HG02943 (cell line): ENCODE measurements around the gene LTA4H.
A peak's percentile ranks its signal among the peaks of the same experiment; 100 is the strongest.
"Not testable (repeated sequence)": the region's sequence is repeated elsewhere in the genome, so short reads cannot be mapped to it uniquely, and the experiment has no call there.

ENCODE experiments used
- ATAC-seq: cut with Tn5 transposase; IDR thresholded peaks from one replicate; pipeline ENCODE4 v1.9.1; 2021; ENCODE audit warnings: mild to moderate bottlenecking, low read depth, moderate library complexity; ENCODE audit not compliant: unreplicated experiment

LTA4H gene

DNA sequence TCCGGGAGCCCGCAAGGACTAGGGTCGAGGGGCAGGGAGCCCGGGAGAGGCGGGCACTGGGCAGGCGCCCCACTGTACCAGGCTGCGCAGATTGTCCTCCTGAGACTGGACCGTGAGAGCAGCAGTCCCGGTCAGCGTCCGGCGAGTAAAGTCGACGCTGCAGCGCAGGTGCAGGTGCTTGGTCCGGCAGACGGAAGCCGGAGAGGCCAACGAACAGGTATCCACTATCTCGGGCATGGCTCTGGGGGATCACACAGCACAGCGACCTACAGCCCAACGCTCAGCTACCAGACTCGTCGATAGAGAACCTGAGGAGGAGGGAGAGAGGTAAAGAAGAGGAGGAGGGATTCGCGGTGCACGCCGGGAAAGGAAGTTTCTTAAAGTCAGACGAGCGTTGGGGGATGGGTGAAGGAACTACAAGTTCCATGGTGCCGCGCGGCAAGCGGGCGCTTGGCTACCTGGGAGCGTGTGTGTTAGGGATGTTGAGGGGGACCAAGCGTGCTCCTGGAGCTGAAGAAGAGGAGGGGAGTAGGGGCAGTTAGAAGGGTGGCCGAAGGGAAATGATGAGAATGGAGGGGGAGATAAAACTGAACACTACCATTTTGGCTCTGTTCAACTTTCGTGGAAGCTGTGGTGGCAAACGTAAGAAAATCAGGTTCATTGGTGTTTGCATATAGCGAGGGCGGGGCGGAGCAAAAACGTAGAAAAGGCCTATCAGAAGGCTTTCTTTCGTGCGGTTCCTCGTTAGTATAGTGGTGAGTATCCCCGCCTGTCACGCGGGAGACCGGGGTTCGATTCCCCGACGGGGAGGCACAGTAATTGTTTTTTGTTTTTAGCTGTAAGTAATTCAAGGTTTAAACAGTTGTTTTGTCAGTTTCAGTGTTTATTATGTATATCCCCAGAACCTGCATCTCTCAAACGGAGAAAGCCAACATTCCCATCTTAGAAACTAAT is at the start of gene LTA4H:
TSS of gene LTA4H (minus strand) at position 305 of the 954 bp plus-strand sequence. CDS start at position 237, 68 bp downstream.
- peak; percentile 92 for ATAC-seq

DNA sequence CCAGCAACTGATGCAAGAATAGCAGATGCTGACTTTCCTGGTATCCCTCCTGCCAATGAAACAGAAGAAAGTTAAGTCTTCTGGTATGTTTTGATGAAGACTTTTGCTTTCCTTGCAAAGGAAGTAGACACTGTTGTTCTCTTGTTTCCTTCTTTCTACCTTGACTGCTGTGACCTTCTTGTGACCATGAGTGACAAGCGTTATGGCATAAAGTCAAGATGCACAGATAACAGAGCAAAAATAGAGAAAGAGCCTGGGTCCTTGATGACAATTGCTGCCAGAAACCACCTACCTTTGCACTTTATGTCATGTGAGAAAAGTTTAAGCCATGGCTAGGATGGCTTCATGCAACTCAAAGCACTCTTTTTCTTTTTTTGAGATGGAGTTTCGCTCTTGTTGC is 49.2 kb upstream of the LTA4H start:
- no peak for ATAC-seq

DNA sequence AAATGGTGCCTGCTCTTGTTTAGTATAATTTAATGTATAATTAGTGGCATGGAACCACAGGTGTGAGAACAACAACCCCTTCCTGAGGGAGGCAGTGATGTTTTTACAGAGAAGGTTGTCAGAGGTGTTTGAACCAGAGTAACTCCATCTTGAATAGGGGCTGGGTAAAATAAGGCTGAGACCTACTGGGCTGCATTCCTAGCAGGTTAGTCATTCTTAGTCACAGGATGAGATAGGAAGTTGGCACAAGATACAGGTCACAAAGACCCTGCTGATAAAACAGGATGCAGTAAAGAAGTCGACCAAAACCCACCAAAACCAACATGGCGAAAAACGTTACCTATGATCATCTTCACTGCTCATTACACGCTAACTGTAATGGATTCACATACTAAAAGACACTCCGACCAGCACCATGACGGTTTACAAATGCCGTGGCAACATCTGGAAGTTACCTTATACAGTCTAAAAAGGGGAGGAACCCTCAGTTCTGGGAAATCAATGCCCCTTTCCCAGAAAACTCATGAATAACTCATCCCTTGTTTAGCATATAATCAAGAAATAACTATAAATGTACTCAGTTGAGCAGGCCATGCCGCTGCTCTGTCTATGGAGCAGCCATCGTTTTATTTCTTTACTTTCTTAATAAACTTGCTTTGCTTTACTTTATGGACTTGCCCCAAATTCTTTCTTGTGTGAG is 47.8 kb upstream of the LTA4H start:
- no peak for ATAC-seq

DNA sequence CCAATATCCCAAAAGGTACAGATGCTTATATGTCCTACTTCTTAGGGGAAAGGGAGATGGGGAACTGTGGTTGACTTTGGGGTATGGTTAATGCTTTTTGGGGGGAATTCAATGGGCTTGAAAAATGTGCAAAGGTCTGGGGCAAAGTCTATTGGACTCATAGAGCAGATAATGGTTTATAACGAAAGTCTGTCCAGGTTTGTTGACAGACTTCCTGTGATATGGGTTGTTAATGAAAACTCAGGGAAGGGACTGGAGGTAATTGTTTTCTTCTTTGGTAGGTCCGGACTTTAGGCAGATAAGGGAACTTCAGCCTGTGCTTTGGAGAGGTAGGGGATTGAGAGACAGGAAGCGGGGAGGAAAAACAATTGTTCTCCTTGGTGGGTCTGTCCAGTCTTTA is 46.2 kb upstream of the LTA4H start:
- no peak for ATAC-seq

DNA sequence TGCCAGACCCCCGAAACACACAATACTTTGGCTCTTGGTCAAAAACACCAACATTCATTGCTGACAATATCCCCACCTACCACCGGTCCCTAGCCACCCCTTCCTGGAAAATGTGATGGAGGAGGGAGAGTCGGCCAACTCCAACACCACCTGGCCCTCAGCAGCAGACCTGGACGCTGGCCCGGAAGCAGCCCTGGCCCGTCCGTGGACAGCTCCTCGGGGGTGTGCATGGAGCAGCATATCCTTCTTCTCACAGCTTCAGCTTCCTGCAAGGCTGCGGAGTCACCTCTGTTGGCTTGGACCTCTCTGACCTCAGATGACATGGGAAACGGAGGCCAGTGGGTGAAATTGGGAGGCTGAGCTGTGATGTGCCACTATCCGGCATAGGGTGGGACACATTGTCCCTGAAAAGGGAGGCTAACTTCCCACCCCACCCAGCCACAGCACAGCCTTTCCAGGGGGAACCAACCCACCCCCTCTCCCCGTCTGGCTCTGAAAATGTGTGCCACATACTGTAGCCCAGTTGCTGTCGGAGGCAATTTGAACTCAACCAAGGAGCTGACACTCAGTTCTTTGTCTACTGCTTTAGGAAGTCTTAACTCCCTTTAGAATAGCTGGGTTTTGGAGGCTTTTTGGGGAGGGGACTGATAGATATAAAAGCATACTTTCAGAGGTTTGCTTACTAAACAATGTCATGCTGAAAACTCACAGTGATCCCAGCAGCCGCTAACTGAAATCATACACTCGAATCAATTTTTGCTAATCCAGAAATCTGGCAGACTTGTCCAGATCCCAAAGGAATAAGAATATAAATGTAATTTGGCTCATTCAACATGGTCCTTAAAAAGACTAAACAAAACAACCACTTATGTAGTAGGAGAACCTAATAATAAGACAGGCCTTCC is 43.1 kb upstream of the LTA4H start:
- no peak for ATAC-seq

DNA sequence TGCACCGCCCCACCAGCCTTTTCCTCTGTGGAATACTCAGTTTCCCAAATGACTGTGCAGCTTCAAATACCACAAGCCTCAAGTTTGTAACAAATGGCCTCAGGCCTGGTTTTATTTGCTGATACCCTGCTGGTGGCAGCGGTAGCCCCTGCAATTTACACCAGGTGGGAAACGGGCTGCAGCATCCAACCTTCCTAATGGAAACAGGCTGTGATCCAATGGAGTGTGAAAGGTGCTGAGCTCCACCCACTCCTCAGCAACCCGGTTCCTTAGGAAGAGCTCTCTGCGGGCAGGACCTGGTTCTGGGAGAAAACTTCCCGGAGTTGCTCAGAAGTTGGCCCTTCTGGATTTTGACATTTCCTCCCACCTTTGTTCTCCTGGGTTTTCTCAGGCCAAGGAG is 41.7 kb upstream of the LTA4H start:
- ATAC-seq, result no peak

DNA sequence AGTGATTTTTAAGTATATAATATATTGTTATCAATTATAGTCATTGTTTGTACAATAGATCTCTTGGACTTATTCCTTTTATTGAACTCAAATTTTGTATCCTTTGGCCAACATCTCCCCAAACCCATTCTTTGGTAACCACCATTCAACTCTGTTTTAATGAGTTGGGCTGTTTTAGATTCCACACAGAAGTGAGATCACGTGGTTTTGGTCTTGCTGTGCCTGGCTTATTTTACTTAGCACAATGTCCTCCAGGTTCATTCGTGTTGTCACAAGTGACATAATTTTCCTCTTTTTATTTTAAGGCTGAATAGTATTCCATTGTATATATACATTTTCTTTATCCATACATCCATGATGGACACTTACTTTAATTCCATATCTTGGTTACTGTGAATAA is 40.2 kb upstream of the LTA4H start:
- no peak for ATAC-seq

DNA sequence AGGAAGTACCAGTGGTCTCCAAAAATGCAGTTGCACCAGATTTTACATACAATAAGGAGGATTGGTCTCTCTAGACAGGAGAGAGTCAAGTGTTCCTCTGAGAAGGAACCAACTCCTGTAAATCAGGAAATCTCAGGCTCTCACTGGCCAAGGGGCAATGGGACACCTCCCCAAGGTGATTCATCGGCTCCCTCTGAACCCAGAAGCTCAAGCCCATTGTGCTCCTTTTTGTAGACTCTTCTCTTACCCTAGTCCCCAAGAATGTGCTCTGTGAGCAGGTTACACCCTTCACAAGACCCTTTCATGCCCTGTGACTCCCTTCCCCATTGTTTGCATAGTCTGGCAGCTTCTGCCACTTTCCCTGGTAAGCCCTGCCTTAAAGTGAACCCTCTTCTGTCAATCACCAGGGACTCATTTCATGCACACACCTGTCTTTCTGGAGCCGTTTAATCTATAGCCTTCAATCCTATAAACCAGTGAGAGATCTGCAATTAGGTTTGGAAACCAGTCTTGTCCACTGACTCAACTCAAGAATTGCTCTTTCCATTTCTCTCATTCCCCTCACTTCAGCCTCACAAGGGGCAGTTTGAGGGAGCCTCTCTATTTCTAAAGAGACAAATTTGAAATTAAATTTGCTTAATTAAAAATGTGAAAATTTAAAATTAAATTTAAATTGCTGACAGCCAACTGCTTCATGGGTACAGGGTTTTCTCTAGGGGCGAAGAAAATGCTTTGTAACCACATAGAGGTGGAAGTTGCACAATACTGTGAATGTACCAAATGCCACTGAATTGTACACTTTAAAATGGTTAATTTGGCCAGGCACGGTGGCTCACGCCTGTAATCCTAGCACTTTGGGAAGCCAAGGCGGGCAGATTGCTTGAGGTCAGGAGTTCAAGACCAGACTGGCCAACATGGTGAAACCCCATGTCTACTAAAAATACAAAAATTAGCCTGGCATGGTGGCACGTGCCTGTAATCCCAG is 38.3 kb upstream of the LTA4H start:
- ATAC-seq, result no peak

DNA sequence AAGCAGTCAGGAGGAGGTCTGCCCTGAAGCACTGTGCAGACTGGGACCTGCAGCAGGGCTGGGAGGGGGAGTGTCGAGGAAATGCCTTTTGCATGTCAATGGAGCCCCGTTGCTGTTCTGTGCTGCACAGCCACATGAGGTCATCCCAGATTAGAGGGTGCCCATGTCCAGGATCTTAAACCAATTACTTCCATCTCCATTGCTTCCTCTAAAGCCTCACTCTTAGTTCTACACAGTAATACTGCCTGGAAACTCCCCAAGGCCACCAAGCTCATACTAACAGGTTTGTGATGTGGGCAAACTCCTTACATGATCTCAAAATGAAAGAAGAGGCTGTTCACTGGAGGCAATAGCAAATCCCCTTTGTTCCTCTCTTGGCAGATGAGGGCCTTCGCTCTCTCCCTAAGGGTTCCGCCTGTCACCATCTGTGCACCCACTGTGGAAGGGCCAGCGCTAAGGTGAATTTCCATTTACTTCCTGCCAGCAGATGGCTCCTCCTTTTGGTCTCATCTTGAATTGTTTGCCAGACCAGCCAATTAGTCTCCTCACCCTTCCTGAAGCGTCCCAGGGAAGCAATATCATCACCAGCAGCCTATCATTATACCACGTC is 35.4 kb upstream of the LTA4H start:
- ATAC-seq, result no peak

DNA sequence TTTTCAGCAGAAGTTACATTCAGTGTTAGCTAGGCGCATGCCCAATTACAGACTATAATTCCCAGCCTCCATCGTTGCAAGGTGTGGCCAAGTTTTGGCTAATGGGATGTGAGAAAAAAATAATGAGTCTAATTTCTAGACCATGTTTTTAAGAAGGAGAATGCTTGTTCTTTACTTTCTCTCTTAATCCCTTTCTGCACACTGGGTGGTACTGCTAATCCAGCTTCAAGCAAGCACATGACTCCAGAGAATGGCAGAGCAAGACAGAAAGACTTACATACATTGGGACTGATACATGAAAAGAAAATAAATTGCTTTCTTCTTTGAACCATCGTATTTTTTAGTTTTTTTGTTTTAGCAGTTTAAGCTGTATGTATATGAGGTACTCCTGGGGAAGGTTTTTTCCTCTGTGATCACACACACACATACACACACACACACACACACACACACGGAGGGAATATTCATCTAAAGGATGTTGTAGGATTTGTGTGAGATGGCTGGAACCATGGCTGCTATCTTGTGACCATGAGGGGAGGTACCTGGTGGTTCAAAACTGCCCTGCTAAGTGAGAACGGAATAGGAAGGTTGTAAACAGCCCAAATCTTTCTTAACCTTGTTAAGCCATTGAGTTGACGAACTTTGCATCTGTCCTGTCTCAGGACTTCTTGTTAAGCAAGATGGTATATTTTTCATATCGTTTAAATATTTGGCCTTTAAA is 34.3 kb upstream of the LTA4H start:
- ATAC-seq, result no peak

DNA sequence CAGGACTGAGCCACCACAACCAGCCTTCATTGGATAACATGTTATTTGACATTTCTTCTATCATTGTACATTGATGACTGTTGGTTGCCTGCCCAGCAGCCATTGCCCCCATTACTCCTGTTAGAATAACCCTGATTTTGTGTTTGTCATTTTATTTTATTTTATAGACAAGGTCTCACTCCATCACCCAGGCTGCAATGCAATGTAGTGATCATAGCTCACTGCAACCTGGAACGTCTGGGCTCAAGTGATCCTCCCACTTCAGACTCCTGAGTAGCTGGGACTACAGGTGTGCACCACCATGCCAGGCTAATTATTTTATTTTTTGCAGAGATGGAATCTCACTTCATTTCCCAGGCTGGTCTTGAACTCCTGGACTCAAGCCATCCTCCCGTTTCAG is 33.2 kb upstream of the LTA4H start:
- no peak for ATAC-seq

DNA sequence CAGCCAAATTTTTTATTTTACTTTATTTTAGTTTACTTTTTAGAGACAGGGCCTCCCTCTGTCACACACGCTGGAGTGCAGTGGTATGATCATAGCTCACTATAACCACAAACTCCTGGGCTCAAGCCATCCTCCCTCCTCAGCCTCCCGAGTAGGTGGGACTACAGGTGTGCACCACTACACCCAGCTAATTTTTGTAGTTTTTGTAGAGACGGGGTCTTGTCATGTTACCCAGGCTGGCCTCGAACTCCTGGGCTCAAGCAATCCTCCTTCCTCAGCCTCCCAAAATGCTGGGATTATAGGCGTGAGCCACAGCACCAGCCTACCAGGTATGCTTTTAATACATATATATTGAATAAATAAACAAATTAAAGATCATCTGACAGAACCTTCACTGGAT is 32.7 kb upstream of the LTA4H start:
- ATAC-seq, result no peak

DNA sequence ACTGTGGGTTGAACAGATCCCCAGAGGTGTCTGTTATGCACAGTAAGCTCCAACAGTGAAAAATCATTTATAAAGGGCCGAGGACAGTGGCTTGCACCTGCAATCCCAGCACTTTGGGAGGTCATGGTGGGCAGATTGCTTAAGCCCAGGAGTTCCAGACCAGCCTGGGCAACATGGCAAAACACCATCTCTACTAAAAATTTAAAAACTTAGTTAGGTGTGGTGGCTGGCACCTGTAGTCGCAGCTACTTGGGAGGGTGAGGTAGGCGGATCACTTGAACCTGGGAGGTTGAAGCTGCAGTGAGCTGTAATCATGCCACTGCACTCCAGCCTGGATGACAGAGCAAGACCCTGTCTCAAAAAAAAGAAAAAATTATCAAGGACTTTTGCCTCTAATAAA is 30.4 kb upstream of the LTA4H start:
- not testable (repeated sequence) for ATAC-seq

DNA sequence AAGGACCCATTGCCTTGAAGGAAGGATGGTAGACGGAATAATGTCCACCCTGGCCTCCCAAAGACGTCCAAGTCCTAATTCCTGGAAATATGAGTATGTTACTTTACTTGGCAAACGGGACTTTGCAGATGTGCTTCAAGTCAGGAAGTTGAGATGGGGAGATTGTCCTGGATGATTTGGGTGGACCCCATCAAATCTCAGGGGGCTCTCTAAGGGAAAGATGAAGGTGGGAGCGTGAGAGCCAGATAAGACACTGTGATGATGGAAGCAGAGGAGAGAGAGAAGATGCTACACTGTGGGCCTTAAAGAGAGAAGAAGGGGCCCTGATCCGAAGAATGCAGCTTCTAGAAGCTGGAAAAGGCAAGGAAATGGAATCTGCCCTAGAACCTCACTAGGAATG is 29.6 kb upstream of the LTA4H start:
- ATAC-seq, result no peak

DNA sequence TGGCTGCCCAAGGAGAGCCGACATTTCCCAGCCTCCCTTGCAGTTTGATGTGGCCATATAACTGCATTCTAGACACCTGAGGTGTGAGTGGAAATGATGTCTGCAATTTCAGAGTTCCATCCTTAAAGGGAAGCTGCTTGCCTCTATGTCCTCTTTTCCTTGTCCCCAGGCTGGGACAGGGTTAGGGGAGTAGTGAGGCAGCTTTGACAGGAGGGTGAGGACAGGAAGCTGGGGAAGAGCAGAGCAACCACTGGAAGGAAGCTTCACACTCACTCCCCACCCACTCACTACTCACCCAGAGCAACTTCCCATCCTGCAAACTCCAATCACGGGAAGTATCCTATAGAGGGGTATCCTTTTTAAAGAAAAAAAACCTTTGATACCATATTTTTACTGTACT is 28.9 kb upstream of the LTA4H start:
- ATAC-seq, result no peak

DNA sequence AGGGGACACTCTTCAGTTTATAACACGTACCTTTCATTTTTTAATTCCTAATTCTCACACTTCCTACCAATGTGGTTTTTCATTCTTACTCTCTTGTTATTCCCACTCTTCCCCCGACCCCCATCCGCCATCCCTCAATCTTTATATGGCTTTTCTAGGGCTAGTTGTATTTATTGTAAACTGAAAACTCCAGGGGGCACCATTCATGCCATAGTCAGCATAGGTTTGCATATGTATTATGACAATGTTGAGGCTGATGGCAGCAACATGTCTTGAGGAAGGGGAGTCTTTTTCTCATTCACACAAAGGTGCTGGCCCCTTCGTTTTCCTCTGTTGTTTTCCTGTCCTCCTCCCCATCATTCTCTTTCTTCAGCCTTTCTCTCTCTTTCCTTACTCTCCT is 27.7 kb upstream of the LTA4H start:
- no peak for ATAC-seq

DNA sequence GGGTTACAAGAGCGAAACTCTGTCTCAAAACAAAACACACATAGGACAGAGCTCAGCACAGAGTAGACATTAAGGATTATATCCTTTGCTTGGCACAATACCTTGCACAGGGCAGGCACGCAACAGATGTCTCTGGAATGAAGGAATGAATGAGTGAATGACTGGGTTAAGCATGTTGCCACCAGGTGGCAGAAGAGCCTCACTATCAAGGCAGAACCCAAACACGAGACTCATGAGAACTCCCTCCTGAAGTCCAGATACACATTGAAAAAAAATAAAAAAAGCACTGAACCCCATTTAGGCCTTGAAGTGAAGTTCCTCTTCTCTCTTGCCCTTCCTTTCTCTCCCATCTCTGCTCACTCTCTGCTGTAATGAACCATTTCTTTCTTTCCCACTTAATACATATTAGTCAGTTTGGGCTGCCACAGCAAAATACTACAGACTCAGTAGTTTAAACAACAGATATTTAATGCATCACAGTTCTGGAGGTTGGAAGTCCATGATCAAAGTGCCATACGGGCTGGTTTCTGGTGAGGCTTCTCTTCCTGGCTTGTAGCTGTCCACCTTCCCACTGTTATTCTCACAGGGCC is 26.6 kb upstream of the LTA4H start:
- ATAC-seq, result no peak

DNA sequence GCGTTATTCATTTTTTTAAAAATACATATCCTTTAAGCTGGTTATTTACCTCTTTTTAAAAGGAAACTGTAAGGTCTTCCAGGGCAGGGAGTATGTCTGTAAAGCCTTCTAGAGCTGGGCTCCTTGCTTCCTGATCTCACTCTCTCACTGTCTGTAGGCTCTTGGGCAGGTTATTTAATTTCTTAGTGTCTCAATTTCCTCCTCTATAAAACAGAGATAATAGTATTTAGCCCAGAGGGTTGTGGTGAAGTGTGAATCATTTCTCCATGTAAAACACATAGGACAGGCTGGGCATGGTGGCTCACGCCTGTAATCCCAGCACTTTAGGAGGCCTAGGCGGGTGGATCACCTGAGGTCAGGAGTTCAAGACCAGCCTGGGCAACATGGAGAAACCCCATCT is 25.9 kb upstream of the LTA4H start:
- no peak for ATAC-seq
